ENCODE results near the gene LCOR. TPM values are rescaled to one million over a fixed set of nuclear protein-coding genes. Genes with fewer than 3 reads are reported as not detected.

LCOR gene
- total RNA-seq, 3 donors from 2014 or later (not counting 1 experiment from before 2014, with no cell fraction given) = 68.5 to 92.4 (median 87.7) TPM

GRCh38 chr10:97016728-97017473 is 184.8 kb downstream of the LCOR start:
- Mint-ChIP-seq H3K4me3 (peak overlapping the region; percentile 76), H3K27ac (peak overlapping the region in 1 of 2 donors; percentile 41), H3K27me3 (ENCODE audit: low read depth in 2 of 2) (no peaks in the 10 kb centered on the region), H3K9me3 (no peaks in the 10 kb centered on the region), H3K36me3 (no peaks in the 10 kb centered on the region), H3K4me1 (peaks cover 7 to 23% of the 10 kb centered on the region in 2 donors)
- ATAC-seq (peak; percentile 33 to 78 (median 40)), DNase-seq (no peak)
- WGBS (ENCODE audit: insufficient coverage) = 35% methylated on average over 13 of the region's 15 CpGs
- no peak overlapping the region for H3K27ac ChIP-seq (ENCODE audit: low read length)
- intact Hi-C loops (cut with micrococcal nuclease) = no loop called here
- H3K27me3 ChIP-seq (ENCODE audit: control insufficient read depth, insufficient read depth, low read length) = no peaks in the 10 kb centered on the region
- H3K4me3 ChIP-seq (ENCODE audit: low read length) = no peak overlapping the region
- no peaks in the 10 kb centered on the region for H3K36me3 ChIP-seq (ENCODE audit: control insufficient read depth, insufficient read depth, low read length)
- no peak for TF ChIP-seq CTCF (IDR thresholded peaks at IDR 0.05)
- no peaks in the 10 kb centered on the region for H3K9me3 ChIP-seq (ENCODE audit: control insufficient read depth, insufficient read depth, low read length)
- peaks cover 11% of the 10 kb centered on the region for H3K4me1 ChIP-seq (ENCODE audit: control insufficient read depth, insufficient read depth, low read length)

DNA sequence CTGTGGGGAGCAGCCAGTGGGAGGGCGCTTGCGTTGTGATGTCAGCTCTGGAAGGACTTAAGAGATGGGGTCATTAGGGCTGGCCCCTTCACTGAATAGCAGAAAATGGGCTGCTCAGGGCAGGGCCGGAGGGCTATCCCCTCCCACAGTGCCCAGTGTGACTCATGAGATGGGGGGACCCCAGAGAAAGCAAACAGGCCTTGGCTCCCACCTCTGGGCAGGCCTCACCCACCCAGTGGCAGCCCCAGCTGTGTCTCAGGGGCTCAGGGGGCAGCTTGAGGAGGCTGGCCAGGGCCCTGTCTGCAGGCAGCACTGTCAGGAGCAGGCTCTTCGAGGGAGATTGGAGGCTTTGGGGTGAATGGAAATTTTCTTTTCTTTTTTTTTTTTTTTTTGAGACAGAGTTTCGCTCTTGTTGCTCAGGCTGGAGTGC is 185.4 kb downstream of the LCOR start:
- ATAC-seq (no peak), DNase-seq (no peak)
- Histone ChIP-seq H3K27ac (ENCODE audit: low read length) (no peak overlapping the region), H3K27me3 (ENCODE audit: control insufficient read depth, insufficient read depth, low read length) (no peaks in the 10 kb centered on the region), H3K9me3 (ENCODE audit: control insufficient read depth, insufficient read depth, low read length) (no peaks in the 10 kb centered on the region), H3K4me1 (ENCODE audit: control insufficient read depth, insufficient read depth, low read length) (peaks cover 11% of the 10 kb centered on the region), H3K4me3 (ENCODE audit: low read length) (no peak overlapping the region), H3K36me3 (ENCODE audit: control insufficient read depth, insufficient read depth, low read length) (no peaks in the 10 kb centered on the region)
- intact Hi-C loops (cut with micrococcal nuclease) = no loop called here
- no peak for TF ChIP-seq CTCF (IDR thresholded peaks at IDR 0.05)
- Mint-ChIP-seq H3K36me3 (no peaks in the 10 kb centered on the region), H3K4me1 (peaks cover 7 to 23% of the 10 kb centered on the region in 2 donors), H3K27me3 (ENCODE audit: low read depth in 2 of 2) (no peaks in the 10 kb centered on the region), H3K4me3 (no peak overlapping the region), H3K9me3 (no peaks in the 10 kb centered on the region), H3K27ac (no peak overlapping the region)
- 94% methylated on average over 5 of the region's 5 CpGs for WGBS (ENCODE audit: insufficient coverage)

DNA sequence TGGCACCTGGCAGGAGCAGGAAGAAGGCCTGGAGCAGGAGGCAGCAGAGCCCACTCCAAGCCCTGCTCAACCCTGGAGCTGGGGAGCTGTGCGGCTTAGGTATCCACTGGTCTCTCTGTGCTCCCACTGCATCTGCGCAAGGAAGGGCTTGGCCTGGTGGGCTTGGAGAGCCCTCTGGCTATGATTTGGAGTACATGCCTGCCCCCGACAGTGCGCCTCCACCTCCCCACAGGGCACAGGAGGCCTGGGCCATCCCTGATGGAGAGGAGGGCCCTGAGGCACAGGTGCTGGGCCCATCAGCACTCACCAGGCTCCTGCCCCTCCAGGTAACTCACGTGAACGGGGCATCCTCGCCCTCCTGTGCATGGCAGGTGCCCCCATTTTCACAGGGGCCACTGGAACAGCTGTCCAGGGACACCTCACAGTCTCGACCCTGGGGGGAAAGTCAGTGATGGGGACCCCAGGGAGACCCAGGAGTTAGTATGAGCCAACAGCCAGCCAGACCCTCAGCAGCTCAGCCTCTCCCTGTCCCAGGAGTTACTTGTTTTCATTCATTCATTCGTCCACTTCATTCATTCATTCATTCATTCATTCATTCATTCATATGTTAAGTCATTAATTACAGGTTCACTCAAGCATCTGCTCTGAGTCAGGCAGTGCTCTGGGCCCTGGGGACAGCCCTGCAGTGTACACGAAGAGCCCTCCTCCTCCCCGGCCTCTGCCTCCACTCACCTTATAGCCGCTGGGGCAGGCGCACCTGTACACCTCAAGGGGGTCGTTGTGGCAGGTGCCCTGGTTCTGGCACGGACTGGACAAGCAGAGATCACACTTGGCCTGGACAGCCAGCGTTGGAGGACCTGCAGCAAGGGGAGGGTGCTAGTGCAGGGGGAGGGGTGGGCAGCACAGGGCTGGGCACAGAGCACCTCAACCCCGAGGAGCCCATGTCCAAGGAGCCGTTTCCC is 186.4 kb downstream of the LCOR start:
- Histone ChIP-seq H3K9me3 (ENCODE audit: control insufficient read depth, insufficient read depth, low read length) (no peaks in the 10 kb centered on the region), H3K36me3 (ENCODE audit: control insufficient read depth, insufficient read depth, low read length) (no peaks in the 10 kb centered on the region), H3K4me3 (ENCODE audit: low read length) (no peak overlapping the region), H3K27ac (ENCODE audit: low read length) (no peak overlapping the region), H3K4me1 (ENCODE audit: control insufficient read depth, insufficient read depth, low read length) (peaks cover 11% of the 10 kb centered on the region), H3K27me3 (ENCODE audit: control insufficient read depth, insufficient read depth, low read length) (no peaks in the 10 kb centered on the region)
- ATAC-seq = no peak
- no peak for DNase-seq
- Mint-ChIP-seq H3K36me3 (no peaks in the 10 kb centered on the region), H3K27ac (no peak overlapping the region), H3K27me3 (ENCODE audit: low read depth in 2 of 2) (no peaks in the 10 kb centered on the region), H3K4me1 (peaks cover 7 to 23% of the 10 kb centered on the region in 2 donors), H3K9me3 (no peaks in the 10 kb centered on the region), H3K4me3 (no peak overlapping the region)
- WGBS (ENCODE audit: insufficient coverage) = 89% methylated on average over 18 of the region's 18 CpGs
- no peak for TF ChIP-seq CTCF (IDR thresholded peaks at IDR 0.05)
- intact Hi-C loops (cut with micrococcal nuclease) = no loop called here

Measured in natural killer cell (primary cell).